OCI-LY1 (cell line): ENCODE data around the gene CD226.

ENCODE experiments used
- H2AFZ ChIP-seq: fragments of 200-600 bp; sonication (generic), shearing (Covaris generic); 2 replicates; pipeline ENCODE4 v1.6.0; 2014; ENCODE audit warnings: antibody characterized with exemption, mild to moderate bottlenecking, low read length
- H3F3A ChIP-seq: fragments of 200-600 bp; sonication (generic), shearing (Covaris generic); 2 replicates; pipeline ENCODE4 v1.6.0; 2014; ENCODE audit warnings: mild to moderate bottlenecking, antibody characterized with exemption, low read length, moderate library complexity; ENCODE audit not compliant: insufficient read depth
- H3K27ac ChIP-seq: fragments of 200-600 bp; sonication (generic); 2 replicates; pipeline ENCODE4 v1.5.1; 2014; ENCODE audit warnings: low read length, mixed run types, mild to moderate bottlenecking, low read depth; ENCODE audit not compliant: poor library complexity, severe bottlenecking
- H3K27me3 ChIP-seq: fragments of 200-600 bp; sonication (generic); 2 replicates; pipeline ENCODE4 v1.6.0; 2014; ENCODE audit warnings: antibody characterized with exemption, mild to moderate bottlenecking, low read length, moderate library complexity; ENCODE audit not compliant: insufficient read depth
- H3K36me3 ChIP-seq: fragments of 200-600 bp; sonication (generic); 2 replicates; pipeline ENCODE4 v1.6.1; 2014; ENCODE audit warnings: mild to moderate bottlenecking, antibody characterized with exemption, low read length, moderate library complexity, mixed read lengths; ENCODE audit not compliant: insufficient read depth
- H3K4me1 ChIP-seq: fragments of 200-600 bp; sonication (generic); 2 replicates; pipeline ENCODE4 v1.5.1; 2014; ENCODE audit warnings: mild to moderate bottlenecking, low read length, moderate library complexity; ENCODE audit not compliant: insufficient read depth, severe bottlenecking
- H3K4me2 ChIP-seq: fragments of 200-600 bp; sonication (generic), shearing (Covaris generic); 2 replicates; pipeline ENCODE4 v1.6.1; 2014; ENCODE audit warnings: low read length
- H3K4me3 ChIP-seq: fragments of 200-600 bp; sonication (generic); 2 replicates; pipeline ENCODE4 v1.5.1; 2014; ENCODE audit warnings: low read length, low read depth, mild to moderate bottlenecking, mixed read lengths; ENCODE audit not compliant: poor library complexity, severe bottlenecking
- H3K79me2 ChIP-seq: fragments of 200-600 bp; shearing (Covaris generic); 2 replicates; pipeline ENCODE4 v1.6.1; 2016; ENCODE audit warnings: mixed run types, low read length, mixed read lengths; ENCODE audit not compliant: insufficient read depth
- H3K9ac ChIP-seq: fragments of 200-600 bp; sonication (generic), shearing (Covaris generic); 2 replicates; pipeline ENCODE4 v1.6.1; 2014; ENCODE audit warnings: mild to moderate bottlenecking, low read length, mixed read lengths
- H3K9me2 ChIP-seq: fragments of 200-600 bp; sonication (generic), shearing (Covaris generic); 2 replicates; pipeline ENCODE4 v1.6.1; 2014; ENCODE audit warnings: low read depth, mild to moderate bottlenecking, low read length, mixed read lengths
- H3K9me3 ChIP-seq: fragments of 200-600 bp; shearing (Covaris generic); 2 replicates; pipeline ENCODE4 v1.6.1; 2014; ENCODE audit warnings: low read length, mixed read lengths
- H4K20me1 ChIP-seq: fragments of 200-600 bp; sonication (generic), shearing (Covaris generic); 2 replicates; pipeline ENCODE4 v1.6.0; 2016; ENCODE audit warnings: mild to moderate bottlenecking, low read length; ENCODE audit not compliant: insufficient read depth
- EZH2 ChIP-seq: fragments of 200-600 bp; sonication (generic), shearing (Covaris generic); IDR thresholded peaks from 2 replicates; pipeline ENCODE4 v1.8.0; 2017; ENCODE audit warnings: borderline replicate concordance, mixed run types, mild to moderate bottlenecking, antibody characterized with exemption, low read length, moderate library complexity, mixed read lengths
- TF ChIP-seq, protein P1 (sequence below): fragments of 200-600 bp; sonication (generic), shearing (Covaris generic); IDR thresholded peaks from 2 replicates; pipeline ENCODE4 v1.5.1; 2017; ENCODE audit warnings: mild to moderate bottlenecking, antibody characterized with exemption, low read length, moderate library complexity, mixed read lengths

CD226 gene

DNA sequence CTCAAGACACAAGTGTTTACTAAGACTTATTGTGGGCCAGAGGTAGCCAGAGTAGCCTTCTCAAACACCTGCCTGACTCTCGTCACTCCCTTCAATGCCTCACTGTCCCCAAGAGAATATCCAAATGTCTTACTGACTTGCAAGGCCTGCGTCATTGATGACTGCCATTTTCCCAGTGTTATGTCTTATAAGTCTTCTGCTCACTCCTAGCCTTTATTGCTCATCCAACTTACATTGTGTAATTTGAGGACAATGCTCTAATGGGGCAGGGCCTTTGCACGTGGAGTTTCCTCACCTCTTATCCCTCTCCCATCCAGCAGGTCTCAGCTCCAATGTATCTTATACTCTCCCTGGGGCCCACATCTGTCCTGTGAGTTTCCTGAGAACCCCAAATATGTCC lies 10.1 kb upstream of the CD226 start:
- no peak for TF ChIP-seq EZH2
- TF ChIP-seq, protein P1, sequence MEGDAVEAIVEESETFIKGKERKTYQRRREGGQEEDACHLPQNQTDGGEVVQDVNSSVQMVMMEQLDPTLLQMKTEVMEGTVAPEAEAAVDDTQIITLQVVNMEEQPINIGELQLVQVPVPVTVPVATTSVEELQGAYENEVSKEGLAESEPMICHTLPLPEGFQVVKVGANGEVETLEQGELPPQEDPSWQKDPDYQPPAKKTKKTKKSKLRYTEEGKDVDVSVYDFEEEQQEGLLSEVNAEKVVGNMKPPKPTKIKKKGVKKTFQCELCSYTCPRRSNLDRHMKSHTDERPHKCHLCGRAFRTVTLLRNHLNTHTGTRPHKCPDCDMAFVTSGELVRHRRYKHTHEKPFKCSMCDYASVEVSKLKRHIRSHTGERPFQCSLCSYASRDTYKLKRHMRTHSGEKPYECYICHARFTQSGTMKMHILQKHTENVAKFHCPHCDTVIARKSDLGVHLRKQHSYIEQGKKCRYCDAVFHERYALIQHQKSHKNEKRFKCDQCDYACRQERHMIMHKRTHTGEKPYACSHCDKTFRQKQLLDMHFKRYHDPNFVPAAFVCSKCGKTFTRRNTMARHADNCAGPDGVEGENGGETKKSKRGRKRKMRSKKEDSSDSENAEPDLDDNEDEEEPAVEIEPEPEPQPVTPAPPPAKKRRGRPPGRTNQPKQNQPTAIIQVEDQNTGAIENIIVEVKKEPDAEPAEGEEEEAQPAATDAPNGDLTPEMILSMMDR, result no peak
- H3K27me3 ChIP-seq, result no peaks in the 10 kb centered on the region
- no peaks in the 10 kb centered on the region for H3K36me3 ChIP-seq
- no peak overlapping the region for H3K9ac ChIP-seq
- H3K4me1 ChIP-seq, result peaks cover 13% of the 10 kb centered on the region
- no peaks in the 10 kb centered on the region for H3K79me2 ChIP-seq
- no peak overlapping the region for H3K4me3 ChIP-seq
- no peak overlapping the region for H3K27ac ChIP-seq
- no peaks in the 10 kb centered on the region for H3K9me2 ChIP-seq
- H3K4me2 ChIP-seq, result no peak overlapping the region
- no peaks in the 10 kb centered on the region for H3F3A ChIP-seq
- H3K9me3 ChIP-seq, result no peaks in the 10 kb centered on the region
- H2AFZ ChIP-seq, result no peak overlapping the region
- no peaks in the 10 kb centered on the region for H4K20me1 ChIP-seq

DNA sequence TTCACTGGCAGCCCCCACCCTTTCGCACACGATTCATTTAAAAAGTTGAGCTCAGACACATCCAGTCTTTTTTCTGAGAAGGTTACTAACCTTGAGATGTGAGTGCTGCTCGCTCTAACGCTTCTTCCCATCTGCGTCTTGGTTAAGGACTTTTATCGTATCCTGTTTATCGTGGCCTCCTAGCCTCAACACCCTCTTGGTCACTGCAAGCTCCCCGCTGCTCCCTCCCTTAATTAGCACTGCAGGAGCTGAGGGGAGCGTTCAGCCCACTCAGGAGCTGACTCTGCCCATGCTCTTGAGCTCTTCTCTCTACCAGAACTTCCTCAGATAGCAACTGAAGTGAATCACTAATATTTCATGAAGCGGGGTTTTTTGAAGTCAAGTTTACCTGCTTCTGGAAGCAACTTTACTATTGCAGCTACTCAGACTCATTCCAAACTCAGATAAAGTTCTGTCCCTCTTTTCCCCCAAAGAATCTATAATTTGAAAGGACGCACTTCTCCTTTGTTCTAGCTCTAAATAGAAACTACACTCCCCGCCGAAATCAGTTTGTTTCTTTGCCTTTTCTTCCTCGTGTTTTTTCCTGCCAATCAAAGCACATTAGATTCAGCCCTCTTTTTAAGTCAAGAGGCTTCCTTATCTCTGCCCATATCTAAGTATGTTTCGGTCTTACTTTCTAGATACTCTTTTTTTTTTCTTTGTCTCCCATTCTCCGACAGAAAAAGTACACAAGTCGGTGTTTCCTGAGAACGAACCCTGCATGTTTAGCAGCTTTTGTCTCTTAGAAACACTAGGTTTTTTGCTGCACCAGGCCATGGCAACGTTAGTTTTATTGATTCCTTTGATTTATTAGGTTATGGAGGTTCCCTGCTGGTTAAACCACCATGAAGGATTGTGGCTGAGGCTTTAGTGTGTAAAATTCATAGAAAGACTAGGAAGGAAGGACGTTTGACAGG lies 9.3 kb upstream of the CD226 start:
- no peaks in the 10 kb centered on the region for H3F3A ChIP-seq
- H3K9me2 ChIP-seq, result no peaks in the 10 kb centered on the region
- H3K27ac ChIP-seq, result no peak overlapping the region
- H3K9me3 ChIP-seq, result no peaks in the 10 kb centered on the region
- TF ChIP-seq, protein P1, result no peak
- no peak for TF ChIP-seq EZH2
- no peak overlapping the region for H3K9ac ChIP-seq
- peaks cover 13% of the 10 kb centered on the region for H3K4me1 ChIP-seq
- no peaks in the 10 kb centered on the region for H3K36me3 ChIP-seq
- H3K79me2 ChIP-seq, result no peaks in the 10 kb centered on the region
- H2AFZ ChIP-seq, result no peak overlapping the region
- no peak overlapping the region; the same call in 1 of the 2 replicates for H3K4me2 ChIP-seq
- no peak overlapping the region for H3K4me3 ChIP-seq
- no peaks in the 10 kb centered on the region for H4K20me1 ChIP-seq
- H3K27me3 ChIP-seq, result no peaks in the 10 kb centered on the region

DNA sequence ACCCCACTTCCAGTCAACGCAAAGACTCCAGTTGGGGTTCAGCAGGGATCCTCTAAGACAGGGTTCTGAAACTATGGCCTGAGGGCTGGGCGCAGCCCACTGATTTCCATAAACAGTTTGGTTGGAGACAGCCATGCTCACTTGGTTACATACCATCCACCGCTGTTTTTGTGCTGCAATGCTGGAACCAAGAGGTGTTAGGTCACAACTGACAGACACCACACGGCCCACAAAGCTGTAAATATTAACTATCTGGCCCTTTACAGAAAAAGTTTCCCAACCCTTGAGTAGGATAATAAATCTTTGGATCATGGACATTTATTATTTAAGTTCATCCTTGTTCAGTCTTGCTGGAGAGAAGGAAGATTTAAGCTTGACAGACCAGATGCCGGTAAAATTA lies 8.4 kb upstream of the CD226 start:
- Histone ChIP-seq H3K27ac (no peak overlapping the region), H3K79me2 (no peaks in the 10 kb centered on the region), H3K9ac (no peak overlapping the region), H3F3A (no peaks in the 10 kb centered on the region), H2AFZ (no peak overlapping the region), H3K4me1 (peaks cover 13% of the 10 kb centered on the region), H3K4me2 (no peak overlapping the region), H3K27me3 (no peaks in the 10 kb centered on the region), H3K4me3 (no peak overlapping the region), H3K9me2 (no peaks in the 10 kb centered on the region), H4K20me1 (no peaks in the 10 kb centered on the region), H3K36me3 (no peaks in the 10 kb centered on the region), H3K9me3 (no peaks in the 10 kb centered on the region)
- TF ChIP-seq, protein P1, result no peak
- TF ChIP-seq EZH2, result no peak
